Measurements from ENCODE around the gene ICOS. TPM values are rescaled to one million over a fixed set of nuclear protein-coding genes. Genes with fewer than 3 reads are reported as not detected.

ICOS gene
- total and polyA plus RNA-seq, 2 of the 8 experiments (the other 6 are each of a cell fraction or from before 2014, with no cell fraction given), result not detected

DNA sequence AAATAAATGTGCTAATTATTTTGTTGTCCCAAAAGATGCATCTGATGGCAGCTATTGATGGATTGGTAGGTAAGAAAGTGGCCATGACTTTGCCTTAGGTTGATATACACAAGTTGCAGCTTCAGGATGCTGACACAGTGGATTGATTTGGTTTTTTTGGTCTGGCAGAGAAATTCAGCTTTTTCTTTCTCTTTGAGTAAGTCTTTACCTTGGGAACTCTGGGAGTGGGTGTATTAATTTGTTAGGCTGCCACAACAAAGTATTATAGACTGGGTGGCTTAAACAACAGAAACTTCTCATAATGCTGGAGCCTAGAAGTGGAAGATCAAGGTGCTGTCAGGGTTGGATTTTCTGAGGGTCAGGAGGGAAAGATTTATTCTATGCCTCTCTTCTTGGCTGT, 19.8 kb upstream of the ICOS start:
- CTCF ChIA-PET (ENCODE audit: partially characterized antibody), result interaction anchor here (0.6 kb wide), 1 partner anchor 49 kb away, joined by 3 read pairs; no protein-coding TSS in a partner anchor
- Histone ChIP-seq H3K4me1 (replicated peaks in 1 of 4; ENCODE audit: control insufficient read depth in 3 of 4, insufficient read depth in 4 of 4, low read length in 3 of 4) (peaks cover 0 to 3% (median 2%) of the 10 kb centered on the region in 4 experiments; a peak in 3 of 7 replicates), H3K56ac (replicated peaks; ENCODE audit: insufficient read length, low read depth, low read length) (no peak overlapping the region), H2BK15ac (ENCODE audit: low read length) (no peak overlapping the region), H3K27ac (ENCODE audit: low read depth, low read length) (no peak overlapping the region), H3K18ac (ENCODE audit: extremely low read depth, low read length) (no peak overlapping the region), H4K20me1 (replicated peaks in 1 of 2; ENCODE audit: control insufficient read depth in 1 of 2, insufficient read depth in 2 of 2, low read length in 2 of 2) (no peaks in the 10 kb centered on the region), H3K27me3 (replicated peaks in 1 of 4; ENCODE audit: control insufficient read depth in 3 of 4, extremely low read depth in 1 of 4, insufficient read depth in 3 of 4, low read length in 3 of 4) (no peaks in the 10 kb centered on the region), H3K4me2 (ENCODE audit: insufficient read depth in 1 of 2, low read depth in 2 of 2, low read length in 2 of 2) (no peak overlapping the region), H3K36me3 (ENCODE audit: control insufficient read depth in 2 of 4, insufficient read depth in 4 of 4, low read length in 3 of 4) (no peaks in the 10 kb centered on the region), H4K8ac (ENCODE audit: extremely low read depth, insufficient read depth, low read length) (no peak overlapping the region), H3K4ac (replicated peaks; ENCODE audit: insufficient read length, low read depth, low read length) (no peak overlapping the region), H3K4me3 (ENCODE audit: extremely low read depth in 1 of 4, insufficient read depth in 2 of 4, low read depth in 3 of 4, low read length in 4 of 4) (no peak overlapping the region), H4K5ac (ENCODE audit: insufficient read length, low read depth, low read length) (no peak overlapping the region), H3K23ac (ENCODE audit: insufficient read length) (no peak overlapping the region), H4K91ac (replicated peaks; ENCODE audit: insufficient read length, low read length) (no peak overlapping the region), H3K14ac (ENCODE audit: insufficient read length) (no peak overlapping the region), H3K79me2 (ENCODE audit: control insufficient read depth in 1 of 2, insufficient read depth in 2 of 2, low read length in 2 of 2) (no peaks in the 10 kb centered on the region), H3K9ac (replicated peaks in 1 of 4; ENCODE audit: extremely low read depth in 1 of 4, low read depth in 3 of 4, low read length in 3 of 4) (no peak overlapping the region), H3K79me1 (ENCODE audit: low read depth, low read length) (no peaks in the 10 kb centered on the region), H2BK120ac (replicated peaks; ENCODE audit: low read depth, low read length) (no peak overlapping the region), H3K23me2 (ENCODE audit: low read depth, low read length) (no peaks in the 10 kb centered on the region), H2AFZ (ENCODE audit: low read length) (no peak overlapping the region), H2AK5ac (ENCODE audit: low read depth, low read length) (no peak overlapping the region), H2BK12ac (ENCODE audit: low read depth, low read length) (no peak overlapping the region), H2BK20ac (ENCODE audit: low read length) (no peak overlapping the region), H2BK5ac (ENCODE audit: low read depth, low read length) (no peak overlapping the region), H3K9me3 (ENCODE audit: insufficient read depth in 2 of 2, low read depth in 1 of 2, low read length in 1 of 2) (no peaks in the 10 kb centered on the region)
- POLR2A ChIA-PET (ENCODE audit: partially characterized antibody), result no interaction called here
- DNase-seq (ENCODE audit: low read depth in 1 of 2, low spot score in 2 of 2) (no peak), FAIRE-seq (no peak)
- no peak for TF ChIP-seq SRF (IDR thresholded peaks at IDR 0.05; ENCODE audit: low read depth, low read length)
- no peak for TF ChIP-seq HDAC6 (IDR thresholded peaks at IDR 0.05; ENCODE audit: low read depth, low read length)
- TF ChIP-seq TAF7 (optimal IDR thresholded peaks at IDR 0.05; ENCODE audit: borderline replicate concordance, low read depth, low read length), result no peak
- TF ChIP-seq, protein P1, sequence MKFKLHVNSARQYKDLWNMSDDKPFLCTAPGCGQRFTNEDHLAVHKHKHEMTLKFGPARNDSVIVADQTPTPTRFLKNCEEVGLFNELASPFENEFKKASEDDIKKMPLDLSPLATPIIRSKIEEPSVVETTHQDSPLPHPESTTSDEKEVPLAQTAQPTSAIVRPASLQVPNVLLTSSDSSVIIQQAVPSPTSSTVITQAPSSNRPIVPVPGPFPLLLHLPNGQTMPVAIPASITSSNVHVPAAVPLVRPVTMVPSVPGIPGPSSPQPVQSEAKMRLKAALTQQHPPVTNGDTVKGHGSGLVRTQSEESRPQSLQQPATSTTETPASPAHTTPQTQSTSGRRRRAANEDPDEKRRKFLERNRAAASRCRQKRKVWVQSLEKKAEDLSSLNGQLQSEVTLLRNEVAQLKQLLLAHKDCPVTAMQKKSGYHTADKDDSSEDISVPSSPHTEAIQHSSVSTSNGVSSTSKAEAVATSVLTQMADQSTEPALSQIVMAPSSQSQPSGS (IDR thresholded peaks at IDR 0.05; ENCODE audit: low read length), result no peak
- no peak for TF ChIP-seq POLR2AphosphoS5 (IDR thresholded peaks at IDR 0.05; ENCODE audit: low read depth, low read length)
- no peak for TF ChIP-seq MAX (IDR thresholded peaks at IDR 0.05)
- TF ChIP-seq CHD1 (IDR thresholded peaks at IDR 0.05; ENCODE audit: low read depth, low read length), result no peak
- TF ChIP-seq KDM5A (IDR thresholded peaks at IDR 0.05; ENCODE audit: low read length), result no peak
- TF ChIP-seq CBX5 (IDR thresholded peaks at IDR 0.05; ENCODE audit: low read depth, low read length), result no peak
- TF ChIP-seq EP300 (IDR thresholded peaks at IDR 0.05; ENCODE audit: borderline replicate concordance in 1 of 2, low read depth in 2 of 2, low read length in 2 of 2), result no peak

All from H1 (cell line).